K562 (cell line): ENCODE results near the gene WFIKKN2. TPM values are rescaled to one million over a fixed set of nuclear protein-coding genes. Genes with fewer than 3 reads are reported as not detected.

Experiments used
- ATAC-seq: fragments of 200-7000 bp; cut with Tn5 transposase; 3 replicates; pipeline ENCODE4 v1.9.1; 2020; ENCODE audit warnings: moderate library complexity
- BruUV-seq: library from RNA; stranded (reverse); fragments of 400-500 nt; replicated peaks from 2 replicates; lab custom pipeline; 2021; lab: Mats Ljungman, UMichigan
- CTCF ChIA-PET: fragments of 300-600 bp; formaldehyde crosslinking; extraction: SDS; loops from one replicate; lab custom pipeline; 2021; ENCODE audit warnings: low intra/inter-chr PET ratio; lab: Yijun Ruan, JAX
- POLR2A ChIA-PET: fragments of 300-600, 350-650 bp; sonication (Branson Sonifier 250); formaldehyde crosslinking; extraction: SDS; loops from one replicate; lab custom pipeline; 2021; ENCODE audit warnings: antibody characterized with exemption, inconsistent platforms; lab: Yijun Ruan, JAX
- DNase-seq, 4 experiments: peaks; one replicate each; pipeline versions ENCODE4 v3.0.0 to v3.0.0-alpha.2; 2011 to 2018; ENCODE audit warnings: low spot score in 3 of 4, mixed read lengths in 3 of 4; ENCODE audit errors: extremely low read depth in 1 of 4
- FAIRE-seq: peaks from 2 replicates; lab custom pipeline; 2011; peaks lifted over from hg19 to GRCh38; lab: Jason Lieb, UNC
- H2AFZ ChIP-seq: 2 replicates; pipeline ENCODE4 v1.6.0; 2011; ENCODE audit warnings: low read depth, low read length, control low read depth, inconsistent platforms
- H3K27ac ChIP-seq: fragments of 200-600 bp; 3 replicates; pipeline ENCODE4 v1.8.0; 2011; ENCODE audit warnings: low read depth, mild to moderate bottlenecking, control low read depth, inconsistent platforms, low read length, moderate library complexity, mixed read lengths; ENCODE audit errors: extremely low read depth
- H3K27me3 ChIP-seq, 2 experiments: fragments of 300-600 bp in 1 of 2; 2 replicates in 1 of 2; 3 replicates in 1 of 2; pipeline versions ENCODE4 v1.6.0 to v1.8.0; 2011; ENCODE audit warnings: inconsistent platforms in 2 of 2, low read length in 2 of 2, mild to moderate bottlenecking in 1 of 2, mixed read lengths in 1 of 2, moderate library complexity in 1 of 2; ENCODE audit not compliant: control insufficient read depth in 2 of 2, insufficient read depth in 2 of 2
- H3K36me3 ChIP-seq: fragments of 300-600 bp; 3 replicates; pipeline ENCODE4 v1.8.0; 2011; ENCODE audit warnings: mild to moderate bottlenecking, low read length, inconsistent platforms; ENCODE audit not compliant: control insufficient read depth, insufficient read depth
- H3K4me1 ChIP-seq, 2 experiments: fragments of 200-600 bp in 1 of 2; replicated peaks in 1 of 2; 2 replicates in 1 of 2; 3 replicates in 1 of 2; pipeline versions ENCODE4 v1.5.1 to v1.8.0; 2011; ENCODE audit warnings: inconsistent platforms in 2 of 2, low read length in 2 of 2, mild to moderate bottlenecking in 1 of 2, mixed read lengths in 1 of 2, moderate library complexity in 1 of 2; ENCODE audit not compliant: control insufficient read depth in 2 of 2, insufficient read depth in 2 of 2
- H3K4me2 ChIP-seq: 2 replicates; pipeline ENCODE4 v1.6.1; 2011; ENCODE audit warnings: low read length, control low read depth, inconsistent platforms, mixed read lengths; ENCODE audit not compliant: insufficient read depth
- H3K4me3 ChIP-seq: fragments of 200-600 bp; sonication (generic), shearing (Covaris generic); 2 replicates; pipeline ENCODE4 v1.5.1; 2016; ENCODE audit warnings: control low read depth, inconsistent platforms
- H3K79me2 ChIP-seq: fragments of 200-600 bp; 3 replicates; pipeline ENCODE4 v1.8.0; 2011; ENCODE audit warnings: low read length, inconsistent platforms; ENCODE audit not compliant: control insufficient read depth, insufficient read depth
- H3K9ac ChIP-seq, 2 experiments: 2 replicates each; pipeline versions ENCODE4 v1.6.0 to v1.6.1; 2011; ENCODE audit warnings: low read depth in 2 of 2, low read length in 2 of 2, control low read depth in 1 of 2, inconsistent platforms in 1 of 2, mild to moderate bottlenecking in 1 of 2, mixed read lengths in 1 of 2; ENCODE audit not compliant: insufficient read depth in 1 of 2
- H3K9me1 ChIP-seq: one replicate; pipeline ENCODE4 v1.6.0; 2011; ENCODE audit warnings: inconsistent platforms, mild to moderate bottlenecking, low read length, moderate library complexity; ENCODE audit not compliant: control insufficient read depth, insufficient read depth
- H3K9me3 ChIP-seq: replicated peaks from 2 replicates; pipeline ENCODE4 v1.5.1; 2011; ENCODE audit warnings: low read depth, low read length, inconsistent platforms; ENCODE audit not compliant: control insufficient read depth, insufficient read depth
- H4K20me1 ChIP-seq: replicated peaks from 2 replicates; pipeline ENCODE4 v1.6.1; 2011; ENCODE audit warnings: low read length, inconsistent platforms, mixed read lengths; ENCODE audit not compliant: control insufficient read depth, insufficient read depth
- AFF4 ChIP-seq: sonication (generic); formaldehyde crosslinking; IDR thresholded peaks from 2 replicates; pipeline ENCODE4 v1.8.0; 2023; ENCODE audit warnings: mild to moderate bottlenecking, missing genetic modification reagents
- ETS2 ChIP-seq: IDR thresholded peaks from 2 replicates; pipeline ENCODE4 v1.6.1; 2016; ENCODE audit warnings: borderline replicate concordance, missing genetic modification characterization, mild to moderate bottlenecking, moderate library complexity, missing compliant biosample characterization; ENCODE audit not compliant: poor library complexity, severe bottlenecking
- HDAC2 ChIP-seq: fragments of 450-650 bp; IDR thresholded peaks from 2 replicates; pipeline ENCODE4 v1.6.1; 2016; ENCODE audit warnings: mild to moderate bottlenecking
- KLF13 ChIP-seq: fragments of 450-650 bp; IDR thresholded peaks from 2 replicates; pipeline ENCODE4 v1.6.1; 2016; ENCODE audit warnings: missing genetic modification characterization, low read depth, mild to moderate bottlenecking, missing compliant biosample characterization, moderate library complexity, borderline replicate concordance
- MTA3 ChIP-seq: fragments of 450-650 bp; formaldehyde crosslinking; IDR thresholded peaks from 2 replicates; pipeline ENCODE4 v1.6.1; 2017; ENCODE audit warnings: mild to moderate bottlenecking, borderline replicate concordance
- NCOR1 ChIP-seq: fragments of 450-650 bp; IDR thresholded peaks from 2 replicates; pipeline ENCODE4 v1.6.1; 2016; ENCODE audit warnings: mild to moderate bottlenecking, moderate library complexity
- NELFE ChIP-seq: IDR thresholded peaks from 2 replicates; pipeline ENCODE4 v1.6.1; 2011; ENCODE audit warnings: mild to moderate bottlenecking; ENCODE audit not compliant: insufficient read depth, insufficient read length
- POLR2G ChIP-seq: fragments of 200-400 bp; formaldehyde crosslinking; IDR thresholded peaks from 2 replicates; pipeline ENCODE4 v1.6.1; 2017; ENCODE audit warnings: low read depth, mild to moderate bottlenecking, antibody characterized with exemption, low read length, moderate library complexity
- SMC3 ChIP-seq: conservative IDR thresholded peaks from 2 replicates; pipeline ENCODE4 v1.6.1; 2011; ENCODE audit warnings: low read depth, low read length, improper control_type of control experiment; ENCODE audit not compliant: insufficient read depth
- TAF1 ChIP-seq: IDR thresholded peaks from 2 replicates; pipeline ENCODE4 v1.6.1; 2011; ENCODE audit warnings: mild to moderate bottlenecking, low read length, moderate library complexity; ENCODE audit not compliant: insufficient read depth, control insufficient read depth, severe bottlenecking; ENCODE audit errors: extremely low read depth
- ZKSCAN8 ChIP-seq: fragments of 200-800 bp; sonication (Bioruptor generic); IDR thresholded peaks from 2 replicates; pipeline ENCODE4 v1.6.1; 2016; ENCODE audit warnings: missing genetic modification characterization, missing compliant biosample characterization
- ZNF512 ChIP-seq: IDR thresholded peaks from 2 replicates; pipeline ENCODE4 v1.6.1; 2016; ENCODE audit warnings: missing genetic modification characterization, missing compliant biosample characterization
- ZNF780A ChIP-seq: fragments of 250-450 bp; sonication (Bioruptor Pico); IDR thresholded peaks from 2 replicates; pipeline ENCODE4 v1.5.0; 2021; ENCODE audit warnings: mild to moderate bottlenecking
- WGBS: fragments of 100-300 bp; shearing (Covaris generic); methylation state at CpG from one replicate; pipeline ENCODE4 v1.1.6; 2016; ENCODE audit warnings: low coverage, mixed read lengths; ENCODE audit not compliant: insufficient coverage; ENCODE audit errors: missing lambda C conversion rate; 5-methylcytosine and 5-hydroxymethylcytosine counted together
- in situ Hi-C: fragments of 300-500 bp; cut with MboI; formaldehyde crosslinking; loops from 4 replicates; pipeline ENCODE4 v1.15.0; 2018; ENCODE audit warnings: inconsistent platforms, mixed read lengths
- intact Hi-C: fragments of 100-400 bp; cut with micrococcal nuclease; formaldehyde crosslinking; loops from 2 replicates; pipeline ENCODE4 v1.14.2; 2022
- polyA plus RNA-seq, 8 experiments: library from polyadenylated mRNA; depleted of rRNA in 4 of 8; stranded (reverse) in 5 of 8; unstranded in 3 of 8; fragments of >200 nt; fragmentation: Nextera tagmentation in 2 of 8; fragmentation: Illumina TruSeq in 1 of 8; extraction: Ambion mirVana in 2 of 8; extraction: Trizol in 1 of 8; gene quantifications; 2 replicates each; pipeline versions ENCODE4 v1.2.1 to v1.2.3, GENCODE V29; 2011 to 2014; ENCODE audit warnings: inconsistent platforms in 1 of 8, missing spikeins in 1 of 8
- total RNA-seq, 7 experiments: library from RNA; depleted of rRNA in 6 of 7; stranded (reverse); fragments of >200 nt in 6 of 7; fragmentation: Illumina TruSeq in 2 of 7; extraction: Trizol in 2 of 7; gene quantifications; 2 replicates each; pipeline versions ENCODE4 v1.2.1 to v1.2.3, GENCODE V29; 2011 to 2021; ENCODE audit warnings: low replicate concordance in 1 of 7

The WFIKKN2 gene
- total and polyA plus RNA-seq, 9 of the 15 experiments (the other 6 are each of a cell fraction or from before 2014, with no cell fraction given), result 0.07 TPM; not detected in 8

GRCh38 chr17:50816771-50817751, 18.3 kb upstream of the WFIKKN2 start:
- Histone ChIP-seq H3K27ac (no peak overlapping the region), H4K20me1 (no peaks in the 10 kb centered on the region), H3K9ac (peak overlapping the region; percentile 35 to 89; a peak in 3 of 4 replicates), H3K9me1 (no peaks in the 10 kb centered on the region), H3K27me3 (no peaks in the 10 kb centered on the region; a peak in 1 of 5 replicates), H3K4me2 (peak overlapping the region; percentile 75), H3K79me2 (no peaks in the 10 kb centered on the region), H3K4me3 (peak overlapping the region; percentile 20; the same call in 1 of the 2 replicates), H3K4me1 (peaks cover 3 to 6% of the 10 kb centered on the region in 2 experiments; a peak in 3 of 5 replicates), H3K36me3 (no peaks in the 10 kb centered on the region), H2AFZ (peak overlapping the region; percentile 89), H3K9me3 (no peaks in the 10 kb centered on the region; the same call in 1 of the 2 replicates)
- no TSS peak for BruUV-seq
- POLR2A ChIA-PET, result no interaction called here
- peak; percentile 92 for ATAC-seq
- DNase-seq, result peak; percentile 71 to 84 (median 80)
- in situ Hi-C loops (no loop called here), intact Hi-C loops (loop anchor here (2.0 kb wide), 1 partner anchor 26 kb away; no protein-coding TSS in a partner anchor)
- CTCF ChIA-PET, result interaction anchor here (1.3 to 1.9 kb wide), 2 partner anchors 25 to 34 kb away, joined by 5 to 8 read pairs; no protein-coding TSS in a partner anchor
- WGBS, result 8% methylated on average over 27 of the region's 27 CpGs
- peak; percentile 58 for FAIRE-seq
- TF ChIP-seq ZNF780A (CRISPR knock-in tag) (no peak), NCOR1 (no peak), POLR2G (no peak), NELFE (no peak), ZKSCAN8 (CRISPR knock-in tag) (no peak), ZNF512 (tag) (no peak), SMC3 (peak; percentile 52; the same call in 1 of the 2 replicates), HDAC2 (0 out of 2 replicates have a peak, but pooled peaks have one; percentile 48), TAF1 (no peak), AFF4 (CRISPR knock-in tag) (no peak), MTA3 (peak; percentile 48; the same call in 1 of the 2 replicates), KLF13 (tag) (no peak), ETS2 (tag) (no peak)
